SK-N-SH (cell line): Measurements from ENCODE around the gene ITPA. TPM values are rescaled to one million over a fixed set of nuclear protein-coding genes. Genes with fewer than 3 reads are reported as not detected.

ENCODE experiments used
- CTCF ChIA-PET: fragments of 300-600, 350-600 bp; formaldehyde crosslinking; extraction: SDS; loops from one replicate; lab custom pipeline; 2021; lab: Yijun Ruan, JAX
- POLR2A ChIA-PET: fragments of 350-600 bp; sonication (Branson Sonifier 250); formaldehyde crosslinking; extraction: SDS; loops from one replicate; lab custom pipeline; 2020; ENCODE audit warnings: antibody characterized with exemption, inconsistent platforms; lab: Yijun Ruan, JAX
- DNase-seq: peaks from one replicate; pipeline ENCODE4 v3.0.0; 2012
- H2AFZ ChIP-seq: fragments of 200-600 bp; sonication (generic); 2 replicates; pipeline ENCODE4 v1.8.1; 2016; ENCODE audit warnings: antibody characterized with exemption, mild to moderate bottlenecking, low read depth
- H3F3A ChIP-seq: fragments of 200-600 bp; sonication (generic); replicated peaks from 2 replicates; pipeline ENCODE3; 2016; ENCODE audit warnings: antibody characterized with exemption, mild to moderate bottlenecking; ENCODE audit not compliant: insufficient read depth
- H3K27ac ChIP-seq, 2 experiments: fragments of 200-500 bp in 1 of 2; fragments of 200-600 bp in 1 of 2; sonication (Bioruptor generic) in 1 of 2; sonication (generic), shearing (Covaris generic) in 1 of 2; 2 replicates each; pipeline versions ENCODE4 v1.5.1 to v1.6.1; 2014 to 2016; ENCODE audit warnings: low read depth in 2 of 2, inconsistent platforms in 1 of 2, low read length in 1 of 2, mild to moderate bottlenecking in 1 of 2, mixed read lengths in 1 of 2
- H3K27me3 ChIP-seq: fragments of 200-600 bp; sonication (generic), shearing (Covaris generic); 2 replicates; pipeline ENCODE4 v1.6.1; 2016; ENCODE audit warnings: mixed run types; ENCODE audit not compliant: insufficient read depth
- H3K36me3 ChIP-seq, 2 experiments: fragments of 200-500 bp in 1 of 2; fragments of 200-600 bp in 1 of 2; sonication (Bioruptor generic) in 1 of 2; sonication (generic) in 1 of 2; replicated peaks in 1 of 2; 2 replicates each; pipeline versions ENCODE3 to v1.5.1; 2014 to 2016; ENCODE audit warnings: low read length in 1 of 2, mild to moderate bottlenecking in 1 of 2; ENCODE audit not compliant: insufficient read depth in 2 of 2, control insufficient read depth in 1 of 2
- H3K4me1 ChIP-seq, 2 experiments: fragments of 200-500 bp in 1 of 2; fragments of 200-600 bp in 1 of 2; sonication (Bioruptor generic) in 1 of 2; sonication (generic), shearing (Covaris generic) in 1 of 2; 2 replicates each; pipeline versions ENCODE4 v1.5.1 to v1.6.1; 2014 to 2016; ENCODE audit warnings: low read depth in 1 of 2, low read length in 1 of 2, mixed run types in 1 of 2; ENCODE audit not compliant: insufficient read depth in 2 of 2, control insufficient read depth in 1 of 2
- H3K4me2 ChIP-seq: fragments of 200-600 bp; sonication (generic), shearing (Covaris generic); 2 replicates; pipeline ENCODE4 v1.6.1; 2017; ENCODE audit warnings: mixed run types
- H3K4me3 ChIP-seq, 2 experiments: fragments of 200-500 bp in 1 of 2; fragments of 200-600 bp in 1 of 2; sonication (Bioruptor generic) in 1 of 2; sonication (generic), shearing (Covaris generic) in 1 of 2; 2 replicates each; pipeline versions ENCODE4 v1.5.1 to v1.8.1; 2014 to 2016; ENCODE audit warnings: low read depth in 2 of 2, inconsistent platforms in 1 of 2, low read length in 1 of 2, mild to moderate bottlenecking in 1 of 2, mixed read lengths in 1 of 2, moderate library complexity in 1 of 2
- H3K79me2 ChIP-seq: fragments of 200-600 bp; sonication (generic); 2 replicates; pipeline ENCODE4 v1.8.1; 2017; ENCODE audit warnings: mild to moderate bottlenecking; ENCODE audit not compliant: insufficient read depth
- H3K9ac ChIP-seq: fragments of 200-600 bp; sonication (generic); 2 replicates; pipeline ENCODE4 v1.6.1; 2017; ENCODE audit warnings: mixed run types
- H3K9me2 ChIP-seq: fragments of 200-600 bp; sonication (generic); 2 replicates; pipeline ENCODE4 v1.6.1; 2017; ENCODE audit warnings: mixed run types
- H3K9me3 ChIP-seq: fragments of 200-600 bp; sonication (generic); 2 replicates; pipeline ENCODE4 v1.6.1; 2017; ENCODE audit warnings: mixed run types, mild to moderate bottlenecking, moderate library complexity
- H4K20me1 ChIP-seq: fragments of 200-600 bp; sonication (generic); 2 replicates; pipeline ENCODE4 v1.6.1; 2017; ENCODE audit warnings: mild to moderate bottlenecking, mixed run types; ENCODE audit not compliant: insufficient read depth
- FOXM1 ChIP-seq: IDR thresholded peaks from 2 replicates; pipeline ENCODE4 v1.4.0; 2012; ENCODE audit warnings: low read depth, mild to moderate bottlenecking
- JUND ChIP-seq: IDR thresholded peaks from 2 replicates; pipeline ENCODE4 v1.4.0; 2012
- MXI1 ChIP-seq: IDR thresholded peaks from 2 replicates; pipeline ENCODE4 v1.6.1; 2012; ENCODE audit warnings: mild to moderate bottlenecking, low read depth, low read length, improper control_type of control experiment
- NFIC ChIP-seq: IDR thresholded peaks from 2 replicates; pipeline ENCODE4 v1.4.0; 2012; ENCODE audit warnings: borderline replicate concordance
- PBX3 ChIP-seq: IDR thresholded peaks from 2 replicates; pipeline ENCODE4; 2012
- POLR2AphosphoS5 ChIP-seq: IDR thresholded peaks from 2 replicates; pipeline ENCODE4 v1.6.1; 2012; ENCODE audit warnings: low read depth, low read length
- RCOR1 ChIP-seq: fragments of 150-350 bp; IDR thresholded peaks from 2 replicates; pipeline ENCODE4 v1.6.1; 2017; ENCODE audit warnings: antibody characterized with exemption, low read length
- RFX5 ChIP-seq: IDR thresholded peaks from 2 replicates; pipeline ENCODE4 v1.6.1; 2012; ENCODE audit warnings: mild to moderate bottlenecking, improper control_type of control experiment, low read length
- RXRA ChIP-seq: IDR thresholded peaks from 2 replicates; pipeline ENCODE4 v1.4.0; 2012; ENCODE audit warnings: low read depth, mild to moderate bottlenecking, borderline replicate concordance
- TAF1 ChIP-seq: IDR thresholded peaks from 2 replicates; pipeline ENCODE4 v1.6.1; 2012; ENCODE audit warnings: low read depth, mild to moderate bottlenecking, low read length, moderate library complexity, borderline replicate concordance
- TCF12 ChIP-seq: IDR thresholded peaks from 2 replicates; pipeline ENCODE4 v1.4.0; 2012
- WGBS: methylation state at CpG from one replicate; pipeline ENCODE4 v1.1.6; 2017; ENCODE audit warnings: low lambda C conversion rate; 5-methylcytosine and 5-hydroxymethylcytosine counted together
- polyA plus RNA-seq, 3 experiments: library from polyadenylated mRNA; depleted of rRNA; stranded (reverse); fragments of >200 nt; gene quantifications; 2 replicates each; pipeline ENCODE4 v1.2.3, GENCODE V29; 2012
- TF ChIP-seq, protein P1 (sequence below): IDR thresholded peaks from 2 replicates; pipeline ENCODE4 v1.4.0; 2012; ENCODE audit warnings: low read depth, borderline replicate concordance
- TF ChIP-seq, protein P2 (sequence below): IDR thresholded peaks from 2 replicates; pipeline ENCODE4 v1.4.0; 2012; ENCODE audit warnings: low read depth, borderline replicate concordance
- TF ChIP-seq, protein P3 (sequence below): fragments of 150-350 bp; IDR thresholded peaks from 2 replicates; pipeline ENCODE4 v1.6.1; 2016; ENCODE audit warnings: mild to moderate bottlenecking, low read depth, low read length
- TF ChIP-seq, protein P4 (sequence below): IDR thresholded peaks from 2 replicates; pipeline ENCODE4 v1.4.0; 2012; ENCODE audit warnings: low read depth

Gene ITPA
- polyA plus RNA-seq, 1 of the 3 experiments (the other 2 are of a cell fraction) = 66.7 TPM

- H3K4me1 ChIP-seq = no peaks in the 10 kb centered on the region
- CTCF ChIA-PET = no interaction called here
- H3K4me3 ChIP-seq = no peak overlapping the region
- H3F3A ChIP-seq = no peaks in the 10 kb centered on the region
- no peak overlapping the region for H3K27ac ChIP-seq
- no peaks in the 10 kb centered on the region for H3K9me3 ChIP-seq
- H2AFZ ChIP-seq = no peak overlapping the region
- H3K9ac ChIP-seq = no peak overlapping the region
- no peaks in the 10 kb centered on the region for H3K79me2 ChIP-seq
- TF ChIP-seq, protein P1, sequence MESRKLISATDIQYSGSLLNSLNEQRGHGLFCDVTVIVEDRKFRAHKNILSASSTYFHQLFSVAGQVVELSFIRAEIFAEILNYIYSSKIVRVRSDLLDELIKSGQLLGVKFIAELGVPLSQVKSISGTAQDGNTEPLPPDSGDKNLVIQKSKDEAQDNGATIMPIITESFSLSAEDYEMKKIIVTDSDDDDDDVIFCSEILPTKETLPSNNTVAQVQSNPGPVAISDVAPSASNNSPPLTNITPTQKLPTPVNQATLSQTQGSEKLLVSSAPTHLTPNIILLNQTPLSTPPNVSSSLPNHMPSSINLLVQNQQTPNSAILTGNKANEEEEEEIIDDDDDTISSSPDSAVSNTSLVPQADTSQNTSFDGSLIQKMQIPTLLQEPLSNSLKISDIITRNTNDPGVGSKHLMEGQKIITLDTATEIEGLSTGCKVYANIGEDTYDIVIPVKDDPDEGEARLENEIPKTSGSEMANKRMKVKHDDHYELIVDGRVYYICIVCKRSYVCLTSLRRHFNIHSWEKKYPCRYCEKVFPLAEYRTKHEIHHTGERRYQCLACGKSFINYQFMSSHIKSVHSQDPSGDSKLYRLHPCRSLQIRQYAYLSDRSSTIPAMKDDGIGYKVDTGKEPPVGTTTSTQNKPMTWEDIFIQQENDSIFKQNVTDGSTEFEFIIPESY = no peak
- TF ChIP-seq PBX3 = no peak
- no peak for TF ChIP-seq TAF1
- TF ChIP-seq, protein P2, sequence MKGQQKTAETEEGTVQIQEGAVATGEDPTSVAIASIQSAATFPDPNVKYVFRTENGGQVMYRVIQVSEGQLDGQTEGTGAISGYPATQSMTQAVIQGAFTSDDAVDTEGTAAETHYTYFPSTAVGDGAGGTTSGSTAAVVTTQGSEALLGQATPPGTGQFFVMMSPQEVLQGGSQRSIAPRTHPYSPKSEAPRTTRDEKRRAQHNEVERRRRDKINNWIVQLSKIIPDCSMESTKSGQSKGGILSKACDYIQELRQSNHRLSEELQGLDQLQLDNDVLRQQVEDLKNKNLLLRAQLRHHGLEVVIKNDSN = no peak
- TF ChIP-seq JUND = no peak
- TF ChIP-seq TCF12 = no peak
- no peak overlapping the region for H3K4me2 ChIP-seq
- DNase-seq = no peak
- no peaks in the 10 kb centered on the region for H4K20me1 ChIP-seq
- 96% methylated on average over 20 of the region's 21 CpGs for WGBS
- H3K27me3 ChIP-seq = no peaks in the 10 kb centered on the region
- H3K36me3 ChIP-seq = no peaks in the 10 kb centered on the region
- H3K9me2 ChIP-seq = no peaks in the 10 kb centered on the region
- POLR2A ChIA-PET = no interaction called here
These were observed 21.8 kb downstream of the ITPA start for GRCh38 chr20:3231116-3231515.

- Histone ChIP-seq H3K27ac (no peak overlapping the region), H3K36me3 (no peaks in the 10 kb centered on the region), H3K9me3 (no peaks in the 10 kb centered on the region), H3K27me3 (no peaks in the 10 kb centered on the region), H3K79me2 (no peaks in the 10 kb centered on the region), H3K4me2 (no peak overlapping the region), H3K4me3 (no peak overlapping the region), H2AFZ (no peak overlapping the region), H4K20me1 (no peaks in the 10 kb centered on the region), H3K9me2 (no peaks in the 10 kb centered on the region), H3F3A (no peaks in the 10 kb centered on the region), H3K4me1 (no peaks in the 10 kb centered on the region), H3K9ac (no peak overlapping the region)
- DNase-seq = no peak
- ChIA-PET CTCF (interaction anchor here (0.8 to 1.6 kb wide), 3 partner anchors 13 to 15 kb away, joined by 3 to 4 read pairs (median 4); no protein-coding TSS in a partner anchor), POLR2A (no interaction called here)
- TF ChIP-seq RCOR1 (no peak), MXI1 (no peak), NFIC (no peak), FOXM1 (no peak), RFX5 (no peak), POLR2AphosphoS5 (no peak), RXRA (no peak)
- TF ChIP-seq, protein P1 = no peak
- TF ChIP-seq, protein P3, sequence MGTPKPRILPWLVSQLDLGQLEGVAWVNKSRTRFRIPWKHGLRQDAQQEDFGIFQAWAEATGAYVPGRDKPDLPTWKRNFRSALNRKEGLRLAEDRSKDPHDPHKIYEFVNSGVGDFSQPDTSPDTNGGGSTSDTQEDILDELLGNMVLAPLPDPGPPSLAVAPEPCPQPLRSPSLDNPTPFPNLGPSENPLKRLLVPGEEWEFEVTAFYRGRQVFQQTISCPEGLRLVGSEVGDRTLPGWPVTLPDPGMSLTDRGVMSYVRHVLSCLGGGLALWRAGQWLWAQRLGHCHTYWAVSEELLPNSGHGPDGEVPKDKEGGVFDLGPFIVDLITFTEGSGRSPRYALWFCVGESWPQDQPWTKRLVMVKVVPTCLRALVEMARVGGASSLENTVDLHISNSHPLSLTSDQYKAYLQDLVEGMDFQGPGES = no peak
- TF ChIP-seq, protein P4, sequence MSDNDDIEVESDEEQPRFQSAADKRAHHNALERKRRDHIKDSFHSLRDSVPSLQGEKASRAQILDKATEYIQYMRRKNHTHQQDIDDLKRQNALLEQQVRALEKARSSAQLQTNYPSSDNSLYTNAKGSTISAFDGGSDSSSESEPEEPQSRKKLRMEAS = no peak
- WGBS = 88% methylated on average over 15 of the region's 15 CpGs
These were observed 22.7 kb downstream of the ITPA start for GRCh38 chr20:3231889-3232588.
